HCT116 (cell line): ENCODE measurements around the gene ZNF341. TPM values are rescaled to one million over a fixed set of nuclear protein-coding genes. Genes with fewer than 3 reads are reported as not detected.

Experiments
- ATAC-seq: fragments of 200-7000 bp; cut with Tn5 transposase; 2 replicates; pipeline ENCODE4 v1.9.1; 2020; ENCODE audit warnings: mild to moderate bottlenecking, moderate library complexity
- BruUV-seq: library from RNA; stranded (reverse); fragments of 400-500 nt; replicated peaks from 2 replicates; lab custom pipeline; 2021; lab: Mats Ljungman, UMichigan
- CTCF ChIA-PET: fragments of 300-600 bp; sonication (Branson Sonifier 250); formaldehyde crosslinking; loops from one replicate; lab custom pipeline; 2021; ENCODE audit warnings: antibody characterized with exemption; lab: Charles Lee
- POLR2A ChIA-PET: fragments of 300-600, 350-600 bp; sonication (Branson Sonifier 250); formaldehyde crosslinking; loops from one replicate; lab custom pipeline; 2021; ENCODE audit warnings: antibody characterized with exemption; lab: Charles Lee
- RAD21 ChIA-PET, 2 experiments: fragments of 300-600 bp; sonication (Branson Sonifier 250); formaldehyde crosslinking; loops; one replicate each; lab custom pipeline; 2023; ENCODE audit warnings: low total read pairs in 2 of 2; ENCODE audit not compliant: uncharacterized antibody in 2 of 2, unreplicated experiment in 2 of 2, low non-redundant PET in 1 of 2; lab: Charles Lee
- DNase-seq: peaks from one replicate; pipeline ENCODE4 v3.0.0-alpha.2; 2010; ENCODE audit warnings: low read depth, low spot score
- H2AFZ ChIP-seq: fragments of 200-600 bp; shearing (Covaris generic), sonication (generic); 2 replicates; pipeline ENCODE4 v1.6.1; 2017; ENCODE audit warnings: low read depth, mixed run types, mixed read lengths, antibody characterized with exemption, low read length; ENCODE audit not compliant: poor library complexity, severe bottlenecking
- H3K27ac ChIP-seq: 2 replicates; pipeline ENCODE4 v1.5.1; 2012; ENCODE audit warnings: low read depth, low read length
- H3K27me3 ChIP-seq: fragments of 200-600 bp; sonication (generic); 2 replicates; pipeline ENCODE4 v1.6.1; 2016; ENCODE audit warnings: mixed run types, low read length, mixed read lengths; ENCODE audit not compliant: insufficient read depth
- H3K36me3 ChIP-seq, 2 experiments: fragments of 200-500 bp in 1 of 2; fragments of 200-600 bp in 1 of 2; sonication (Bioruptor generic) in 1 of 2; sonication (generic) in 1 of 2; 2 replicates each; pipeline versions ENCODE4 v1.5.1 to v1.6.1; 2014 to 2016; ENCODE audit warnings: low read length in 2 of 2, inconsistent platforms in 1 of 2, mixed read lengths in 1 of 2, mixed run types in 1 of 2; ENCODE audit not compliant: insufficient read depth in 2 of 2, control insufficient read depth in 1 of 2
- H3K4me1 ChIP-seq, 2 experiments: fragments of 200-600 bp in 1 of 2; sonication (generic) in 1 of 2; 2 replicates each; pipeline versions ENCODE4 v1.5.1 to v1.6.1; 2012 to 2017; ENCODE audit warnings: low read length in 2 of 2, inconsistent platforms in 1 of 2, mild to moderate bottlenecking in 1 of 2, mixed read lengths in 1 of 2, mixed run types in 1 of 2, moderate library complexity in 1 of 2; ENCODE audit not compliant: insufficient read depth in 2 of 2, control insufficient read depth in 1 of 2
- H3K4me2 ChIP-seq: fragments of 200-600 bp; sonication (generic); 2 replicates; pipeline ENCODE4 v1.6.1; 2017; ENCODE audit warnings: mixed run types, low read length, mixed read lengths
- H3K4me3 ChIP-seq, 2 experiments: fragments of 200-600 bp in 1 of 2; sonication (generic) in 1 of 2; replicated peaks in 1 of 2; 2 replicates each; pipeline ENCODE4 v1.5.1; 2011 to 2016; ENCODE audit warnings: low read length in 2 of 2, control low read depth in 1 of 2, low read depth in 1 of 2, mild to moderate bottlenecking in 1 of 2, mixed read lengths in 1 of 2, mixed run types in 1 of 2
- H3K79me2 ChIP-seq: fragments of 200-600 bp; sonication (generic); 2 replicates; pipeline ENCODE4 v1.6.1; 2017; ENCODE audit warnings: mild to moderate bottlenecking, mixed run types, low read length, moderate library complexity, mixed read lengths; ENCODE audit not compliant: insufficient read depth
- H3K9ac ChIP-seq: fragments of 200-600 bp; sonication (generic); 2 replicates; pipeline ENCODE4 v1.6.1; 2016; ENCODE audit warnings: low read length, mixed read lengths
- H3K9me2 ChIP-seq: fragments of 200-600 bp; sonication (generic), shearing (Covaris generic); 2 replicates; pipeline ENCODE4 v1.6.1; 2017; ENCODE audit warnings: mixed run types, mild to moderate bottlenecking, moderate library complexity; ENCODE audit not compliant: insufficient read depth
- H3K9me3 ChIP-seq, 2 experiments: fragments of 200-500 bp in 1 of 2; fragments of 200-600 bp in 1 of 2; sonication (Bioruptor generic) in 1 of 2; sonication (generic) in 1 of 2; 2 replicates each; pipeline ENCODE4 v1.6.1; 2014 to 2017; ENCODE audit warnings: low read length in 2 of 2, mixed read lengths in 2 of 2, inconsistent platforms in 1 of 2, low read depth in 1 of 2, mild to moderate bottlenecking in 1 of 2, mixed run types in 1 of 2, moderate library complexity in 1 of 2; ENCODE audit not compliant: control insufficient read depth in 1 of 2, insufficient read depth in 1 of 2
- H4K20me1 ChIP-seq: fragments of 200-600 bp; sonication (generic), shearing (Covaris generic); 2 replicates; pipeline ENCODE4 v1.6.1; 2017; ENCODE audit warnings: mixed run types, mild to moderate bottlenecking, moderate library complexity; ENCODE audit not compliant: insufficient read depth
- ATF3 ChIP-seq: IDR thresholded peaks from 2 replicates; pipeline ENCODE4 v1.6.1; 2012
- CBX3 ChIP-seq: IDR thresholded peaks from 2 replicates; pipeline ENCODE4 v1.6.1; 2012; ENCODE audit warnings: low read depth
- CTCF ChIP-seq, 3 experiments: fragments of 200-600 bp in 1 of 3; sonication (generic) in 1 of 3; IDR thresholded peaks in 2 of 3; conservative IDR thresholded peaks in 1 of 3; 2 replicates each; pipeline ENCODE4 v1.5.1; 2012 to 2017; ENCODE audit warnings: low read depth in 2 of 3, low read length in 2 of 3, antibody characterized with exemption in 1 of 3, borderline replicate concordance in 1 of 3, control low read depth in 1 of 3, mild to moderate bottlenecking in 1 of 3, mixed read lengths in 1 of 3, mixed run types in 1 of 3, moderate library complexity in 1 of 3; ENCODE audit not compliant: insufficient read depth in 1 of 3
- ELF1 ChIP-seq: IDR thresholded peaks from 2 replicates; pipeline ENCODE4 v1.6.1; 2012; ENCODE audit warnings: low read depth, borderline replicate concordance
- EZH2 ChIP-seq: fragments of 200-600 bp; sonication (generic); IDR thresholded peaks from 2 replicates; pipeline ENCODE4 v1.6.1; 2017; ENCODE audit warnings: antibody characterized with exemption, mixed run types
- JUND ChIP-seq: IDR thresholded peaks from 2 replicates; pipeline ENCODE4 v1.6.1; 2012
- MAX ChIP-seq: IDR thresholded peaks from 2 replicates; pipeline ENCODE4 v1.6.1; 2012
- POLR2AphosphoS5 ChIP-seq: IDR thresholded peaks from 2 replicates; pipeline ENCODE4 v1.6.1; 2011; ENCODE audit warnings: mild to moderate bottlenecking, low read depth, low read length, moderate library complexity
- RAD21 ChIP-seq: IDR thresholded peaks from 2 replicates; pipeline ENCODE4 v1.6.1; 2012; ENCODE audit warnings: low read depth, mild to moderate bottlenecking
- SIN3A ChIP-seq: IDR thresholded peaks from 2 replicates; pipeline ENCODE4 v1.6.1; 2012; ENCODE audit warnings: low read depth
- YY1 ChIP-seq: IDR thresholded peaks from 2 replicates; pipeline ENCODE4 v1.6.1; 2011; ENCODE audit warnings: low read length, low read depth, moderate library complexity, mild to moderate bottlenecking; ENCODE audit not compliant: insufficient replicate concordance; ENCODE audit errors: extremely low read depth
- ZFX ChIP-seq: fragments of 450-650 bp; IDR thresholded peaks from 2 replicates; pipeline ENCODE4 v1.6.1; 2017
- ZNF274 ChIP-seq: fragments of 200-500 bp; sonication (Bioruptor generic); IDR thresholded peaks from 2 replicates; pipeline ENCODE4 v1.6.1; 2014; ENCODE audit warnings: mild to moderate bottlenecking, low read depth, low read length, inconsistent platforms
- intact Hi-C: fragments of 100-400 bp; cut with micrococcal nuclease; formaldehyde crosslinking; loops from 2 replicates; pipeline ENCODE4 v1.10.0; 2022
- total RNA-seq: library from RNA; stranded (reverse); gene quantifications from one replicate; pipeline ENCODE4 v1.2.1, GENCODE V29; 2021; ENCODE audit not compliant: unreplicated experiment

ZNF341 gene
- total RNA-seq, 1 experiment from 2014 or later: 4.9 TPM

GRCh38 chr20:33729101-33729500 lies 2.7 kb upstream of the ZNF341 start:
- Histone ChIP-seq H3K4me2 (no peak overlapping the region), H3K27me3 (no peaks in the 10 kb centered on the region), H3K9me3 (no peaks in the 10 kb centered on the region), H4K20me1 (no peaks in the 10 kb centered on the region), H3K27ac (no peak overlapping the region), H2AFZ (no peak overlapping the region), H3K36me3 (no peaks in the 10 kb centered on the region), H3K9me2 (no peaks in the 10 kb centered on the region), H3K79me2 (peaks cover 6% of the 10 kb centered on the region; the same call in 1 of the 2 replicates), H3K9ac (no peak overlapping the region), H3K4me1 (peaks cover 19 to 25% of the 10 kb centered on the region in 2 experiments), H3K4me3 (no peak overlapping the region)
- no peak for TF ChIP-seq CTCF (IDR thresholded peaks at IDR 0.05 in 2 of 3, conservative IDR thresholded peaks at IDR 0.05 in 1 of 3; ENCODE audit: borderline replicate concordance in 1 of 3, insufficient read depth in 1 of 3, low read depth in 2 of 3, low read length in 2 of 3)
- TF ChIP-seq MAX: no peak
- no peak for TF ChIP-seq ELF1
- TF ChIP-seq RAD21: no peak
- no peak for TF ChIP-seq JUND
- CTCF ChIA-PET: no interaction called here
- intact Hi-C loops: no loop called here
- ATAC-seq: no peak
- POLR2A ChIA-PET: no interaction called here
- no peak for DNase-seq
- BruUV-seq: no TSS peak
- RAD21 ChIA-PET: no interaction called here

- Histone ChIP-seq H3K4me3 (peak overlapping the region; percentile 41 to 51), H3K27ac (peak overlapping the region; percentile 83), H3K9me2 (no peaks in the 10 kb centered on the region), H2AFZ (peak overlapping the region; percentile 86), H3K27me3 (no peaks in the 10 kb centered on the region), H3K79me2 (peaks cover 11% of the 10 kb centered on the region; the same call in 1 of the 2 replicates), H3K36me3 (no peaks in the 10 kb centered on the region), H4K20me1 (no peaks in the 10 kb centered on the region), H3K9ac (peak overlapping the region; percentile 49), H3K9me3 (peaks cover 0 to 2% of the 10 kb centered on the region in 2 experiments; a peak in 2 of 4 replicates), H3K4me1 (peaks cover 23 to 30% of the 10 kb centered on the region in 2 experiments), H3K4me2 (peak overlapping the region; percentile 73)
- ATAC-seq (no peak), DNase-seq (no peak)
- BruUV-seq: no TSS peak
- ChIA-PET RAD21 (no interaction called here), POLR2A (no interaction called here), CTCF (no interaction called here)
- intact Hi-C loops: loop anchor here (2.0 kb wide), 1 partner anchor 274 kb away; no protein-coding TSS in a partner anchor
- no peak for TF ChIP-seq CTCF (IDR thresholded peaks at IDR 0.05 in 2 of 3, conservative IDR thresholded peaks at IDR 0.05 in 1 of 3; ENCODE audit: borderline replicate concordance in 1 of 3, insufficient read depth in 1 of 3, low read depth in 2 of 3, low read length in 2 of 3)
- no peak for TF ChIP-seq ZFX
- TF ChIP-seq MAX: no peak
- TF ChIP-seq JUND: no peak
- no peak for TF ChIP-seq SIN3A
- TF ChIP-seq EZH2: no peak
- TF ChIP-seq ATF3: no peak
- TF ChIP-seq CBX3: no peak
- no peak for TF ChIP-seq YY1
- no peak for TF ChIP-seq ZNF274
- TF ChIP-seq POLR2AphosphoS5: no peak
- TF ChIP-seq RAD21: no peak
These were observed 677 bp upstream of the ZNF341 start for GRCh38 chr20:33730946-33731692.
